Measurements from ENCODE around the gene SLC34A3. TPM values are rescaled to one million over a fixed set of nuclear protein-coding genes. Genes with fewer than 3 reads are reported as not detected.

SLC34A3 gene
- total RNA-seq, 2 experiments from 2014 or later: not detected

DNA sequence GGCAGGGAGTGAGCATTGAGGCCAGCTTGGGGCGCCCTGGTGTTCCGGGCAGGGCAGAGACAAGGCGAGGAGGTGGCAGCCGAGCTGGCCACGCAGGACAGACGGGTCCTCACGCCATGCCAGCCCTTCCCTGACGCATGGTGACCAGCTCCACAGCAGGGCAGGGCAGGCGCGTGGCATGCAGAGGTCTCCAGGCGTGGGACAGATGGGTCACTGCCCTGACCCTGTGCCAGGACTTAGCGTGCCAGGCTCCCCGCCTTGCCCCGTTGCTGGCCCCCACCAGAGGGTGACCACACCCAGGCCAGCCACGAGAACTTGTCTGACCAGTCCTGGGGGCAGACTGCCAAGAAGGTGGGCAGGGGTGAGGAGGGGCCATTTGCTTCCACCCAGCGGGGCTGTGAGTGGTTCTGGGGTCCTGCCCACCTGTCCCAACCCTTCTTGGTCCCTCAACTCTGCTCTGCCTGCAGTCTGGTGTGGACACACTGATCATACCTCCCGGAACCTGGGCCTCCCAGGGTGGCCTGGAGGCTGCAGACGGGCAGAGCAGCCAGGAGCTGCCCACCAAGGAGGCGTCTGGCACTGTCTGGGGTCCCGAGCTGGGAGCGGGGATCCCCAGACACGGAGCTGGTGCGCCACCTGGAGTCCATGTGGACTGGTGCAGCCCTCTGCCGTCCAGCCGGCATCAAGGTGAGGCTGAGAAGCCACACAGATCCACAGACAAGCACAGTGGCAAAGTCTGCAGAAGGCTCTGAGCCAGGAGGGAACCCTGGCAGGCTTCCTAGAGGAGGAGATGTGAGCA is 3.4 kb upstream of the SLC34A3 start, which contains the start of gene RNF224:
TSS of gene RNF224 (plus strand) at position 449 of the 799 bp plus-strand sequence. CDS start 834 bp downstream, outside the sequence.
- peaks cover 21% of the 10 kb centered on the region for H3K4me1 ChIP-seq (ENCODE audit: insufficient read depth, low read length, poor library complexity, severe bottlenecking)
- H3K4me3 ChIP-seq (ENCODE audit: low read depth, low read length, poor library complexity, severe bottlenecking): no peak within 1 kb of the TSS
- no TSS peak for BruUV-seq (replicated peaks)
- H3K9me3 ChIP-seq (ENCODE audit: low read length): no peaks in the 10 kb centered on the region
- no peak within 1 kb of the TSS for H3K27ac ChIP-seq (ENCODE audit: low read depth, low read length, poor library complexity, severe bottlenecking)
- ChIA-PET CTCF (ENCODE audit: unreplicated experiment) (interaction anchor here (0.6 kb wide), 1 partner anchor 34 kb away, joined by 3 read pairs; no protein-coding TSS in a partner anchor), POLR2A (interaction anchor here (0.6 kb wide), 2 partner anchors 77 to 109 kb away, joined by 5 read pairs; no protein-coding TSS in a partner anchor)
- H4K20me1 ChIP-seq (ENCODE audit: insufficient read depth, low read length): no peaks in the 10 kb centered on the region
- H3K9me2 ChIP-seq (ENCODE audit: insufficient read depth, low read length): no peaks in the 10 kb centered on the region
- no peaks in the 10 kb centered on the region for H3K79me2 ChIP-seq (ENCODE audit: insufficient read depth, low read depth, low read length)
- H3K4me2 ChIP-seq (ENCODE audit: low read length): no peak within 1 kb of the TSS
- no peak for TF ChIP-seq EZH2phosphoT487 (IDR thresholded peaks at IDR 0.05; ENCODE audit: borderline replicate concordance, low read depth, low read length)
- TF ChIP-seq, protein P1, sequence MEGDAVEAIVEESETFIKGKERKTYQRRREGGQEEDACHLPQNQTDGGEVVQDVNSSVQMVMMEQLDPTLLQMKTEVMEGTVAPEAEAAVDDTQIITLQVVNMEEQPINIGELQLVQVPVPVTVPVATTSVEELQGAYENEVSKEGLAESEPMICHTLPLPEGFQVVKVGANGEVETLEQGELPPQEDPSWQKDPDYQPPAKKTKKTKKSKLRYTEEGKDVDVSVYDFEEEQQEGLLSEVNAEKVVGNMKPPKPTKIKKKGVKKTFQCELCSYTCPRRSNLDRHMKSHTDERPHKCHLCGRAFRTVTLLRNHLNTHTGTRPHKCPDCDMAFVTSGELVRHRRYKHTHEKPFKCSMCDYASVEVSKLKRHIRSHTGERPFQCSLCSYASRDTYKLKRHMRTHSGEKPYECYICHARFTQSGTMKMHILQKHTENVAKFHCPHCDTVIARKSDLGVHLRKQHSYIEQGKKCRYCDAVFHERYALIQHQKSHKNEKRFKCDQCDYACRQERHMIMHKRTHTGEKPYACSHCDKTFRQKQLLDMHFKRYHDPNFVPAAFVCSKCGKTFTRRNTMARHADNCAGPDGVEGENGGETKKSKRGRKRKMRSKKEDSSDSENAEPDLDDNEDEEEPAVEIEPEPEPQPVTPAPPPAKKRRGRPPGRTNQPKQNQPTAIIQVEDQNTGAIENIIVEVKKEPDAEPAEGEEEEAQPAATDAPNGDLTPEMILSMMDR (conservative IDR thresholded peaks at IDR 0.05; ENCODE audit: low read length): peak; percentile 96
- intact Hi-C loops (cut with micrococcal nuclease; ENCODE audit: unreplicated experiment): loop anchor here (1.0 to 2.0 kb wide), 4 partner anchors 27 to 181 kb away; partner anchors contain the start of genes NPDC1 and TPRN
- H2AFZ ChIP-seq (ENCODE audit: low read length): no peak within 1 kb of the TSS
- no peaks in the 10 kb centered on the region for H3K36me3 ChIP-seq (ENCODE audit: insufficient read depth, low read length)
- peak; percentile 90 for DNase-seq (ENCODE audit: low spot score)

DNA sequence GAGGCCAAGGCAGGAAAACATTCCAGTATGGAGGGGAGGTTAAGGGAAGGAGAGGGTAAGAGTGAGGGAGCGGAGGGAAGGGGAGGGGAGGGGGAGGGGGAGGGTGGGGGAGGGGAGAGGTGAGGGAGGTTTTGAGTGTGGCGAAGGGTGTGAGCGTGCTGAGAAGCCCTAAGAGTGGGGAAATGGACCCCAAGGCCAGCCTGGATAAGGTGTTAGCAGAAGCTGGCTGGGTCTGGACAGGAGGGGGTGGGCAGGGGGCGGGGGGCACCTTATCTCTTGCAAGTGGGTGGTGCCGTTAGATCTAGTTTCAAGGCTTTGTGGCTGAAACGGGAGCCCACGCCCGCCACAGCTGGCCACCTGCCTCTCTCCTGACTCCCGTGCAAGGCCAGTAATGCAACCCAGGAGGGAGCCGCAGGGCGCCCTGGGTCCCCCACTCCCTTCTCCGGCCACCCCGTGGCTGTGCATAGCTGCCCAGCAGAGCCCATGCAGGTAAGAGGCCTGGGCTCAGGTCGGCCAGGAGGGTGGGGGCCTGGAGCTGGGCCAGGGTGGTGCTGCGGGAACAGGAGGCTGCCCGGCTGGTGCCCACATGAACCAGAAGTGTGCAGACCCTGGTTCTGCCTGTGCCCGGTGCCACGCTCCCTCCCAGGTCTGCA is 2.7 kb upstream of the SLC34A3 start:
- no peaks in the 10 kb centered on the region for H3K9me2 ChIP-seq (ENCODE audit: insufficient read depth, low read length)
- H3K9me3 ChIP-seq (ENCODE audit: low read length): no peaks in the 10 kb centered on the region
- ChIA-PET CTCF (ENCODE audit: unreplicated experiment) (no interaction called here), POLR2A (interaction anchor here (0.6 kb wide), 1 partner anchor 77 kb away, joined by 5 read pairs; no protein-coding TSS in a partner anchor)
- no peak overlapping the region for H3K4me2 ChIP-seq (ENCODE audit: low read length)
- no peak overlapping the region for H3K4me3 ChIP-seq (ENCODE audit: low read depth, low read length, poor library complexity, severe bottlenecking)
- no peak for DNase-seq (ENCODE audit: low spot score)
- BruUV-seq (replicated peaks): no TSS peak
- no peak overlapping the region for H2AFZ ChIP-seq (ENCODE audit: low read length)
- no peaks in the 10 kb centered on the region for H4K20me1 ChIP-seq (ENCODE audit: insufficient read depth, low read length)
- no peak overlapping the region for H3K27ac ChIP-seq (ENCODE audit: low read depth, low read length, poor library complexity, severe bottlenecking)
- H3K36me3 ChIP-seq (ENCODE audit: insufficient read depth, low read length): no peaks in the 10 kb centered on the region
- TF ChIP-seq, protein P1 (conservative IDR thresholded peaks at IDR 0.05; ENCODE audit: low read length): peak; percentile 10; the same call in 1 of the 2 replicates
- no peak for TF ChIP-seq EZH2phosphoT487 (IDR thresholded peaks at IDR 0.05; ENCODE audit: borderline replicate concordance, low read depth, low read length)
- H3K79me2 ChIP-seq (ENCODE audit: insufficient read depth, low read depth, low read length): no peaks in the 10 kb centered on the region
- intact Hi-C loops (cut with micrococcal nuclease; ENCODE audit: unreplicated experiment): loop anchor here (1.0 to 2.0 kb wide), 4 partner anchors 28 to 182 kb away; partner anchors contain the start of genes NPDC1 and TPRN
- H3K4me1 ChIP-seq (ENCODE audit: insufficient read depth, low read length, poor library complexity, severe bottlenecking): peaks cover 13% of the 10 kb centered on the region
